Prostate gland (tissue), 2 donors: ENCODE data around the gene FXR1. TPM values are rescaled to one million over a fixed set of nuclear protein-coding genes. Genes with fewer than 3 reads are reported as not detected.

Experiments
- DNase-seq: peaks from one replicate; pipeline ENCODE4 v3.0.0-alpha.2; 2019; ENCODE audit warnings: low spot score
- H3K27ac ChIP-seq, 2 donors: fragments of 200-600 bp; sonication (generic); 2 replicates each; pipeline ENCODE4 v1.5.1; 2017 to 2019
- H3K27me3 ChIP-seq: fragments of 200-600 bp; sonication (generic); replicated peaks from 2 replicates; pipeline ENCODE4 v1.5.1; 2019; ENCODE audit not compliant: insufficient read depth
- H3K36me3 ChIP-seq, 2 donors: fragments of 200-600 bp; sonication (generic); 1 replicate in 1 of 2; 2 replicates in 1 of 2; pipeline versions ENCODE4 v1.5.1 to v1.8.1; 2017 to 2019
- H3K4me1 ChIP-seq: fragments of 200-600 bp; sonication (generic); replicated peaks from 2 replicates; pipeline ENCODE4 v1.5.1; 2019
- H3K4me3 ChIP-seq, 2 donors: fragments of 200-600 bp; sonication (generic); 2 replicates each; pipeline ENCODE4 v1.5.1; 2017 to 2019
- H3K9me3 ChIP-seq: fragments of 200-600 bp; sonication (generic); 2 replicates; pipeline ENCODE4 v1.5.1; 2017
- CTCF ChIP-seq, 4 experiments: fragments of 200-600 bp in 2 of 4; fragments of 450-650 bp in 2 of 4; sonication (generic) in 2 of 4; IDR thresholded peaks; 1 replicate in 3 of 4; 2 replicates in 1 of 4; pipeline ENCODE4 v1.5.1; 2016 to 2019; ENCODE audit warnings: antibody characterized with exemption in 4 of 4, mild to moderate bottlenecking in 2 of 4, moderate library complexity in 2 of 4
- POLR2A ChIP-seq: fragments of 450-650 bp; IDR thresholded peaks from one replicate; pipeline ENCODE4 v1.6.1; 2016; ENCODE audit warnings: antibody characterized with exemption, mild to moderate bottlenecking
- POLR2AphosphoS5 ChIP-seq: sonication (generic); formaldehyde crosslinking; IDR thresholded peaks from one replicate; pipeline ENCODE4 v1.6.1; 2017; ENCODE audit warnings: antibody characterized with exemption
- WGBS: methylation state at CpG from one replicate; pipeline ENCODE4 v1.1.5; 2018; 5-methylcytosine and 5-hydroxymethylcytosine counted together
- intact Hi-C: fragments of 100-400 bp; cut with DNase I; formaldehyde crosslinking; loops from one replicate; pipeline ENCODE4 v1.14.2; 2022
- total RNA-seq, 2 donors: library from RNA; depleted of rRNA; stranded (reverse); fragments of >200 nt; gene quantifications; one replicate each; pipeline ENCODE4 v1.1.0, GENCODE V29; 2016

The FXR1 gene
- total RNA-seq, 2 donors from 2014 or later: 80.2 to 114 TPM

GRCh38 chr3:180973543-180973942, 61.1 kb downstream of the FXR1 start:
- Histone ChIP-seq H3K27ac (no peak overlapping the region), H3K9me3 (no peaks in the 10 kb centered on the region), H3K27me3 (no peaks in the 10 kb centered on the region), H3K36me3 (peaks cover 0 to 4% of the 10 kb centered on the region in 2 donors), H3K4me3 (no peak overlapping the region), H3K4me1 (no peaks in the 10 kb centered on the region)
- 87% methylated on average over 2 of the region's 2 CpGs for WGBS
- TF ChIP-seq POLR2AphosphoS5 (no peak), CTCF (IDR thresholded peaks at IDR 0.05) (no peak), POLR2A (no peak)
- DNase-seq: no peak
- intact Hi-C loops: no loop called here

- Histone ChIP-seq H3K4me1 (no peaks in the 10 kb centered on the region), H3K36me3 (peaks cover 0 to 1% of the 10 kb centered on the region in 2 donors), H3K4me3 (no peak overlapping the region), H3K27me3 (no peaks in the 10 kb centered on the region), H3K27ac (no peak overlapping the region), H3K9me3 (no peaks in the 10 kb centered on the region)
- WGBS: 91% methylated on average over 6 of the region's 6 CpGs
- intact Hi-C loops: no loop called here
- TF ChIP-seq POLR2A: no peak
- no peak for TF ChIP-seq POLR2AphosphoS5
- no peak for TF ChIP-seq CTCF (IDR thresholded peaks at IDR 0.05)
- no peak for DNase-seq
Observed at GRCh38 chr3:180974286-180974685, 61.8 kb downstream of the FXR1 start.

- Histone ChIP-seq H3K4me3 (no peak overlapping the region), H3K27me3 (no peaks in the 10 kb centered on the region), H3K9me3 (no peaks in the 10 kb centered on the region), H3K4me1 (no peaks in the 10 kb centered on the region), H3K36me3 (no peaks in the 10 kb centered on the region), H3K27ac (no peak overlapping the region)
- no peak for DNase-seq
- intact Hi-C loops: no loop called here
- TF ChIP-seq POLR2A (no peak), CTCF (IDR thresholded peaks at IDR 0.05) (no peak)
Observed at GRCh38 chr3:180977498-180977897, 65.0 kb downstream of the FXR1 start.

GRCh38 chr3:180979961-180980360, 67.5 kb downstream of the FXR1 start:
- Histone ChIP-seq H3K27ac (no peak overlapping the region), H3K27me3 (no peaks in the 10 kb centered on the region), H3K36me3 (no peaks in the 10 kb centered on the region), H3K4me3 (no peak overlapping the region), H3K9me3 (no peaks in the 10 kb centered on the region), H3K4me1 (no peaks in the 10 kb centered on the region)
- intact Hi-C loops: no loop called here
- TF ChIP-seq POLR2A (no peak), CTCF (IDR thresholded peaks at IDR 0.05) (no peak), POLR2AphosphoS5 (no peak)
- no peak for DNase-seq

GRCh38 chr3:180980611-180981010, 68.1 kb downstream of the FXR1 start:
- TF ChIP-seq CTCF (IDR thresholded peaks at IDR 0.05): no peak
- no peak for TF ChIP-seq POLR2A
- TF ChIP-seq POLR2AphosphoS5: no peak
- Histone ChIP-seq H3K9me3 (no peaks in the 10 kb centered on the region), H3K27me3 (no peaks in the 10 kb centered on the region), H3K27ac (no peak overlapping the region), H3K4me1 (no peaks in the 10 kb centered on the region), H3K4me3 (no peak overlapping the region), H3K36me3 (no peaks in the 10 kb centered on the region)
- intact Hi-C loops: no loop called here
- no peak for DNase-seq
